Mesodermal cell (in vitro differentiated cells): ENCODE measurements around the gene INO80B.
"Not testable (repeated sequence)": the region's sequence is repeated elsewhere in the genome, so short reads cannot be mapped to it uniquely, and the experiment has no call there.

Experiments used
- H3K27ac ChIP-seq: 2 replicates; pipeline ENCODE4 v1.7.0; 2013; ENCODE audit warnings: mild to moderate bottlenecking, low read depth, low read length, moderate library complexity; ENCODE audit not compliant: severe bottlenecking
- H3K36me3 ChIP-seq: 2 replicates; pipeline ENCODE4 v1.7.1; 2013; ENCODE audit warnings: mild to moderate bottlenecking, low read length, moderate library complexity; ENCODE audit not compliant: control insufficient read depth, insufficient read depth
- H3K4me1 ChIP-seq: one replicate; pipeline ENCODE4 v1.7.1; 2013; ENCODE audit warnings: mild to moderate bottlenecking, low read length; ENCODE audit not compliant: insufficient read depth, control insufficient read depth, poor library complexity, severe bottlenecking
- H3K4me3 ChIP-seq: 2 replicates; pipeline ENCODE4 v1.7.0; 2013; ENCODE audit warnings: low read length, control low read depth, mild to moderate bottlenecking; ENCODE audit not compliant: insufficient read depth, poor library complexity, severe bottlenecking; ENCODE audit errors: extremely low read depth
- H3K9me3 ChIP-seq: 2 replicates; pipeline ENCODE4 v1.7.1; 2013; ENCODE audit warnings: mild to moderate bottlenecking, low read length, moderate library complexity; ENCODE audit not compliant: control insufficient read depth
- WGBS, 2 experiments: methylation state at CpG; one replicate each; pipeline ENCODE4 v1.1.5; 2013; ENCODE audit warnings: missing lambda C conversion rate in 2 of 2; ENCODE audit not compliant: insufficient coverage in 2 of 2; 5-methylcytosine and 5-hydroxymethylcytosine counted together

The INO80B gene

DNA sequence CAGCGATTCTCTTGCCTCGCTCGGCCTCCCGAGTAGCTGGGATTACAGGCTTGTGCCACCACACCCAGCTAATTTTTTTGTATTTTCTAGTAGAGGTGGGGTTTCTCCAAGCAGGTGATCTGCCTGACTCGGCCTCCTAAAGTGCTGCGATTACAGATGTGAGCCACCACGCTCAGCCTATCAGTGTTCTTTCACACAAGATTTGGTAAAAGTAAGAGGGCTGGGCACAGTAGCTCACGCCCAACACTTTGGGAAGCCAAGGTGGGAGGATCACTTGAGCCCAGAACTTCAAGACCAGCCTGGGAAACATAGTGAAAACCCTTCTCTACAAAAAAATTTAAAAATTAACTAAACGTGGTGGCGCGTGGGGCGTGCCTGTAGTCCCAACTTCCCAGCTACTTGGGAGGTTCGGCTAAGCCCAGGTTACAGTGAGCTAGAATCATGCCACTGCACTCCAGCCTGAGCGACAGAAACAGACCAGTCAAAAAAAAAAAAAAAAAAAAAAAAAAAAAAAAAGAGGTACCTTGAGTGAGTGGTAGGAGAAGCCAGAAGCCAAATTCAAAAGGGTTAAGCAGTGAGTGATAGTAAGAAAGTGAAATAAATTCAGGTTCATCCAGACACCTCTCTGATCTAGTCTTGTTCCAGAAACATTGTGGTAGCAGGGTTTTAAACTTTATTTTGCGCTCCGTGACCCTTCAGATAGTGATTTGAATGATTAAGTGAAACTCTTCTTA lies 16.6 kb downstream of the INO80B start:
- H3K36me3 ChIP-seq, result peaks cover 25% of the 10 kb centered on the region
- H3K27ac ChIP-seq, result peak overlapping the region; percentile 66
- H3K9me3 ChIP-seq, result no peaks in the 10 kb centered on the region
- H3K4me3 ChIP-seq, result peak overlapping the region; percentile 79
- H3K4me1 ChIP-seq, result peaks cover 7% of the 10 kb centered on the region
- 82 to 93% methylated on average over 8 to 9 of the region's 16 CpGs for WGBS, 2 experiments

GRCh38 chr2:74472086-74472944 lies 17.4 kb downstream of the INO80B start, which contains the start of gene MRPL53:
Gene MRPL53, minus strand, starts transcription at chr2:74472680. Its CDS starts 20 bp downstream, at chr2:74472660.
- Histone ChIP-seq H3K27ac (peak within 1 kb of the TSS; percentile 66), H3K9me3 (no peaks in the 10 kb centered on the region), H3K4me3 (peak within 1 kb of the TSS; percentile 79), H3K36me3 (peaks cover 31% of the 10 kb centered on the region), H3K4me1 (peaks cover 7% of the 10 kb centered on the region)
- 1 to 2% methylated on average over 36 to 64 of the region's 66 CpGs for WGBS, 2 experiments

- Histone ChIP-seq H3K36me3 (peaks cover 37% of the 10 kb centered on the region), H3K9me3 (no peaks in the 10 kb centered on the region), H3K4me3 (peak overlapping the region; percentile 79), H3K4me1 (peaks cover 7% of the 10 kb centered on the region), H3K27ac (peak overlapping the region; percentile 66)
- WGBS, 2 experiments, result 40 to 41% methylated on average over 6 to 7 of the region's 7 CpGs
Observed at GRCh38 chr2:74472945-74473258, 18.0 kb downstream of the INO80B start.

DNA sequence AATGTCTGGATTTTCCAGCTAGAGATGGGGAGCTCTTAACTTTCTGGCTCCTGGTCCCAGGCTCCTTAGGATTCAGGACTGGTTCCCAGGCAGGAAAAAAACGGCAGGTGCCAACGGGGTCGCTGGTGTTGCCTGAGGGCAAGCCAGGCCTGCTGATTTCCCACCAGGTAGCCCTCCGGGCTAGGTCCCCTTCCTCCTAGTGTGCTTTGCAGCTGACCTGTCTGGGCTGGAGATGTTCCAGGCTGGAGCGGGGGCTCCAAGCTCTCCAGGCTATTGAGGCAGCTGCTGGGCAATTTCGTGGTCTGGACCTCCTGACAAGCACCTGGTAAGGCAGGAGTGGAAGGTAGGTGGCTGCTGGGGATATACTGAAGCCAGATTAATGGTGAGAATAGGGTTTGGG lies 19.6 kb downstream of the INO80B start:
- WGBS, 2 experiments, result 94 to 100% methylated on average over 6 of the region's 6 CpGs
- Histone ChIP-seq H3K9me3 (no peaks in the 10 kb centered on the region), H3K27ac (no peak overlapping the region), H3K4me1 (peaks cover 7% of the 10 kb centered on the region), H3K4me3 (no peak overlapping the region), H3K36me3 (peaks cover 49% of the 10 kb centered on the region)

DNA sequence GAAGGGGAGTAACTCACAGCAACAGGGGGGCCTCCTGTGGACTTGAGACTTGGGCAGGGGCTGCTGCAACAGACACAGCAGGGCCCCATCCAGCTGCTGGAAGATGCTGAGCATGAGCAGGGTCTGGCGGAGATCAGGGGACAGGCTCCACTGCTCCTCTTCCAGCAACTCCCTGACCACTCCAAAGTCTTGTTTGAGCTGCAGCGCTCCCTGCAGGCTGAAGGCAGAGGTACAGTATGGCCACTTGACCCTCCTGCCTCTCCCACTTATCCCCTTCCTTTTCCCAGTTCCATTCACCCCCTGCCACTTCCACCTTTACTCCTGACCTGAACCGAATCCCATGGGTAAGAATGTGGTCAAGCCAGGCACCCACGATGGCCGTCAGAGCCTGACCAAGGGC lies 20.0 kb downstream of the INO80B start:
- Histone ChIP-seq H3K36me3 (peaks cover 50% of the 10 kb centered on the region), H3K4me1 (peaks cover 7% of the 10 kb centered on the region), H3K27ac (no peak overlapping the region), H3K9me3 (no peaks in the 10 kb centered on the region), H3K4me3 (no peak overlapping the region)
- WGBS, 2 experiments, result 97 to 98% methylated on average over 4 to 5 of the region's 5 CpGs

DNA sequence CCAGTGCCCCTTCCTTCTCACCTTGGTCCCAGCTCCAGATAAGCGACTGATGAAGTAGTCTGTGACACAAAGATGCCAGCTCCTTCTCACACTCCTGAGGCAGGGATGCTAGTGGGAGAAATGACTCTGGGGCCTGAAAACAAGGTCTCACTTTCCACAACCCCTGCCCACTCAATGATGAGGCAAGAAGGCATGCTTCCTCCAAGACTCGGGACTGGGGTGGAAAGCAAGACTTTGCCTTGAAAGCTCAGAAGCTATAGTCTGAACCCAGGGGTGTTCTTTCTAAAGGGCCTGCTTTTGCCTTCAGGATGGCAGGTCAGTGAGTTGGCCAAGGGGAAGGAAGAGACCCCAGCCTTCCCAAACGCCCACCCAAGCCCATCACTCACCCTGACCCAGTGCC lies 26.5 kb downstream of the INO80B start:
- WGBS, 2 experiments, result 88 to 100% methylated on average over 1 to 2 of the region's 3 CpGs
- H3K4me1 ChIP-seq, result peaks cover 4% of the 10 kb centered on the region

DNA sequence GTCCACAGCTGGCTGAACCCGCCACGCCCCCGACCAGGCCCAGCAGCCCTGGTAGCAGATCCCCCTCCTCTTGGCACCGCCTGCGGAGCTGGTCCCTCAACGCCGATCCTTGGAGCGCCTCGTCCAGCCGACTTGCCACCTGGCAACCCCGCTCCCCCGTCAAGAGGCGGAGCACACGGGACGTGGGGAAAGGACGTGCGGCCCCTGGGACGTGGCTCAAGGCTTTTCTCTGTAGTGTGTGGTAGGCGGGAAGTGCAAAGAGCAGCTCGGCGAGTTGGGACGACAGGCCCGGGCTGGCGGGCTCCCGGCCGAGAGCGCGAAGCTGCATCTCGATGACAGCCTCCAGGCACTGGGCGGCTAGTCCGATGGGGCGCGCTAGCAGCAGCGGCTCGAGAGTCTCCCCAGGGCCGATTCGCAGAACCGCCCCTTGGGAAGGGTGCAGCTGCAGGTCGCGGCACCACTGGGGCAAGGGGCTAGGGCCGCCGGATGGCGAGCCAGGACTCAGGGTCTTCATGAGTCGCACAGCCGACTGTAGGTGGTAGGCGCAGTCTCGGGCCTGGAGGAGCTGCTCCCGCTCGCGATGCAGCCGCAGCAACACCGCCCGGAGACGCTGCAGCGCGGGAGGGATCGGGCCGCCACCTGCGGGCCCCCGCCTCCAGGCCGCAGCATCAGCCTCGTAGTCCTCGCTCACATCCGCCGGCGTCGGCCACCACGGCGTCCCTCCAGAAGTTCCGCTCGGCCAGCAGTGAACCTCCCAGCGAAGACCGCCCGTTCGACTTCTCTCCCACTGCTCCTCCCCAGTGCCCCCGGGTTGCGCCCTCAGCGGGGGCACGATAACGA lies 27.3 kb downstream of the INO80B start:
- Histone ChIP-seq H3K4me3 (peak overlapping the region; percentile 79), H3K36me3 (peaks cover 48% of the 10 kb centered on the region), H3K9me3 (no peaks in the 10 kb centered on the region), H3K27ac (peak overlapping the region; percentile 81), H3K4me1 (peaks cover 4% of the 10 kb centered on the region)
- 1 to 2% methylated on average over 64 to 76 of the region's 80 CpGs for WGBS, 2 experiments

More for the DNA sequence above, 26.5 kb downstream of the INO80B start:
- Histone ChIP-seq H3K4me3 (peak overlapping the region; percentile 79), H3K36me3 (peaks cover 50% of the 10 kb centered on the region), H3K27ac (no peak overlapping the region), H3K9me3 (no peaks in the 10 kb centered on the region)

- H3K36me3 ChIP-seq, result peaks cover 45% of the 10 kb centered on the region
- H3K27ac ChIP-seq, result peak within 1 kb of the TSS; percentile 81
- H3K4me1 ChIP-seq, result peaks cover 4% of the 10 kb centered on the region
- H3K9me3 ChIP-seq, result no peaks in the 10 kb centered on the region
- peak within 1 kb of the TSS; percentile 79 for H3K4me3 ChIP-seq
- 1 to 2% methylated on average over 40 to 42 of the region's 50 CpGs for WGBS, 2 experiments
Observed at GRCh38 chr2:74482801-74483674, 28.2 kb downstream of the INO80B start, which contains the start of the genes CCDC142 and TTC31. Gene CCDC142, minus strand, starts transcription at chr2:74482998. Its CDS starts 161 bp downstream, at chr2:74482837. Gene TTC31, plus strand, starts transcription at chr2:74483081. Its CDS starts 15 bp downstream, at chr2:74483096.

- H3K4me3 ChIP-seq, result peak overlapping the region; percentile 79
- WGBS, 2 experiments, result 90 to 91% methylated on average over 13 to 15 of the region's 19 CpGs
- not testable (repeated sequence) for H3K9me3 ChIP-seq, H3K27ac ChIP-seq, H3K4me1 ChIP-seq
- peaks cover 45% of the 10 kb centered on the region for H3K36me3 ChIP-seq
Observed at GRCh38 chr2:74483675-74484164, 28.8 kb downstream of the INO80B start.
